PFSK-1 (cell line): Measurements from ENCODE around the gene SAMHD1.

ENCODE experiments used
- REST ChIP-seq, 2 experiments: IDR thresholded peaks; 2 replicates each; pipeline versions ENCODE4 v1.6.1 to v1.8.0; 2011 to 2012; ENCODE audit warnings: low read depth in 2 of 2, low read length in 2 of 2, control low read depth in 1 of 2, inconsistent platforms in 1 of 2, mild to moderate bottlenecking in 1 of 2, moderate library complexity in 1 of 2; ENCODE audit not compliant: insufficient read depth in 1 of 2
- TAF1 ChIP-seq: IDR thresholded peaks from 2 replicates; pipeline ENCODE4 v1.6.1; 2012; ENCODE audit warnings: low read length, control low read depth, borderline replicate concordance; ENCODE audit not compliant: insufficient read depth

GRCh38 chr20:36871640-36872570 lies 79.6 kb downstream of the SAMHD1 start:
- TF ChIP-seq REST (IDR thresholded peaks at IDR 0.05; ENCODE audit: insufficient read depth in 1 of 2, low read depth in 2 of 2, low read length in 2 of 2) (no peak), TAF1 (no peak)
